ENCODE measurements around the gene ACACA.
"Not testable (repeated sequence)": the region's sequence is repeated elsewhere in the genome, so short reads cannot be mapped to it uniquely, and the experiment has no call there.

The ACACA gene

GRCh38 chr17:37393352-37393751, 13.3 kb downstream of the ACACA start:
- no peak for DNase-seq (ENCODE audit: low read depth in 2 of 2)

GRCh38 chr17:37392024-37392590, 14.5 kb downstream of the ACACA start:
- peak in 1 of 2 experiments; percentile 30 for DNase-seq (ENCODE audit: low read depth in 2 of 2)

GRCh38 chr17:37391146-37391545, 15.5 kb downstream of the ACACA start:
- no peak for DNase-seq (ENCODE audit: low read depth in 2 of 2)

GRCh38 chr17:37389160-37389559, 17.5 kb downstream of the ACACA start:
- DNase-seq (ENCODE audit: low read depth in 2 of 2) = no peak

GRCh38 chr17:37388266-37388665, 18.4 kb downstream of the ACACA start:
- no peak for DNase-seq (ENCODE audit: low read depth in 2 of 2)

GRCh38 chr17:37386462-37386861, 20.2 kb downstream of the ACACA start:
- DNase-seq (ENCODE audit: low read depth in 2 of 2) = no peak

- DNase-seq (ENCODE audit: low read depth in 2 of 2) = no peak
These were observed 21.1 kb downstream of the ACACA start for GRCh38 chr17:37385474-37385990.

- no peak for DNase-seq (ENCODE audit: low read depth in 2 of 2)
These were observed 22.0 kb downstream of the ACACA start for GRCh38 chr17:37384560-37385149.

GRCh38 chr17:37382056-37382455, 24.6 kb downstream of the ACACA start:
- no peak for DNase-seq (ENCODE audit: low read depth in 2 of 2)

- DNase-seq (ENCODE audit: low read depth in 2 of 2) = no peak
These were observed 30.9 kb downstream of the ACACA start, which contains the start of gene C17orf78 for GRCh38 chr17:37375706-37376105. Gene C17orf78 (plus strand): TSS chr17:37375985. CDS start chr17:37376093, 108 bp downstream.

GRCh38 chr17:37373530-37374159, 33.0 kb downstream of the ACACA start:
- peak; percentile 51 to 59 for DNase-seq (ENCODE audit: low read depth in 2 of 2)

GRCh38 chr17:37368577-37368976, 38.1 kb downstream of the ACACA start:
- no peak for DNase-seq (ENCODE audit: low read depth in 2 of 2)

- DNase-seq (ENCODE audit: low read depth in 2 of 2) = no peak
These were observed 41.0 kb downstream of the ACACA start for GRCh38 chr17:37365589-37365988.

GRCh38 chr17:37361543-37361942, 45.1 kb downstream of the ACACA start:
- DNase-seq (ENCODE audit: low read depth in 2 of 2) = no peak

- no peak for DNase-seq (ENCODE audit: low read depth in 2 of 2)
These were observed 46.0 kb downstream of the ACACA start for GRCh38 chr17:37360632-37361031.

- DNase-seq (ENCODE audit: low read depth in 2 of 2) = no peak
These were observed 46.9 kb downstream of the ACACA start for GRCh38 chr17:37359682-37360188.

- DNase-seq (ENCODE audit: low read depth in 2 of 2) = peak; percentile 53 to 63
These were observed 47.6 kb downstream of the ACACA start for GRCh38 chr17:37358830-37359681.

- DNase-seq (ENCODE audit: low read depth in 2 of 2) = peak in 1 of 2 experiments; percentile 10
These were observed 48.4 kb downstream of the ACACA start for GRCh38 chr17:37358098-37358829.

GRCh38 chr17:37356796-37357569, 49.7 kb downstream of the ACACA start:
- DNase-seq (ENCODE audit: low read depth in 2 of 2) = not testable (repeated sequence)

- DNase-seq (ENCODE audit: low read depth in 2 of 2) = not testable (repeated sequence)
These were observed 59.7 kb downstream of the ACACA start for GRCh38 chr17:37346863-37347402.
